ENCODE measurements around the gene FKBP11. TPM values are rescaled to one million over a fixed set of nuclear protein-coding genes. Genes with fewer than 3 reads are reported as not detected.
A peak's percentile ranks its signal among the peaks of the same experiment; 100 is the strongest.

Gene FKBP11
- total RNA-seq, 1 experiment from 2014 or later: 10.8 TPM

GRCh38 chr12:48958049-48958388 is 32.7 kb upstream of the FKBP11 start:
- DNase-seq (ENCODE audit: low read depth, low spot score): no peak
- in situ Hi-C loops (cut with HindIII; ENCODE audit: low pct_unique_long_range_greater_than_20kb, low sequenced_read_pairs): no loop called here

GRCh38 chr12:48957141-48958048 is 32.1 kb upstream of the FKBP11 start, which contains the start of gene ARF3:
Gene ARF3, minus strand, starts transcription at chr12:48957487. Its CDS starts 16,392 bp downstream, at chr12:48941095.
- peak; percentile 93 for DNase-seq (ENCODE audit: low read depth, low spot score)
- in situ Hi-C loops (cut with HindIII; ENCODE audit: low pct_unique_long_range_greater_than_20kb, low sequenced_read_pairs): no loop called here

GRCh38 chr12:48956279-48957140 is 31.2 kb upstream of the FKBP11 start:
- DNase-seq (ENCODE audit: low read depth, low spot score): peak; percentile 97
- in situ Hi-C loops (cut with HindIII; ENCODE audit: low pct_unique_long_range_greater_than_20kb, low sequenced_read_pairs): no loop called here

GRCh38 chr12:48954841-48955501 is 29.7 kb upstream of the FKBP11 start:
- in situ Hi-C loops (cut with HindIII; ENCODE audit: low pct_unique_long_range_greater_than_20kb, low sequenced_read_pairs): no loop called here
- no peak for DNase-seq (ENCODE audit: low read depth, low spot score)

GRCh38 chr12:48954061-48954460 is 28.8 kb upstream of the FKBP11 start:
- in situ Hi-C loops (cut with HindIII; ENCODE audit: low pct_unique_long_range_greater_than_20kb, low sequenced_read_pairs): no loop called here
- no peak for DNase-seq (ENCODE audit: low read depth, low spot score)

- in situ Hi-C loops (cut with HindIII; ENCODE audit: low pct_unique_long_range_greater_than_20kb, low sequenced_read_pairs): no loop called here
- no peak for DNase-seq (ENCODE audit: low read depth, low spot score)
Observed at GRCh38 chr12:48952691-48953090, 27.4 kb upstream of the FKBP11 start.

- in situ Hi-C loops (cut with HindIII; ENCODE audit: low pct_unique_long_range_greater_than_20kb, low sequenced_read_pairs): no loop called here
- DNase-seq (ENCODE audit: low read depth, low spot score): no peak
Observed at GRCh38 chr12:48947727-48948126, 22.4 kb upstream of the FKBP11 start.

- in situ Hi-C loops (cut with HindIII; ENCODE audit: low pct_unique_long_range_greater_than_20kb, low sequenced_read_pairs): no loop called here
- DNase-seq (ENCODE audit: low read depth, low spot score): no peak
Observed at GRCh38 chr12:48946943-48947342, 21.7 kb upstream of the FKBP11 start.

- DNase-seq (ENCODE audit: low read depth, low spot score): no peak
- in situ Hi-C loops (cut with HindIII; ENCODE audit: low pct_unique_long_range_greater_than_20kb, low sequenced_read_pairs): no loop called here
Observed at GRCh38 chr12:48946205-48946604, 20.9 kb upstream of the FKBP11 start.

- DNase-seq (ENCODE audit: low read depth, low spot score): no peak
- in situ Hi-C loops (cut with HindIII; ENCODE audit: low pct_unique_long_range_greater_than_20kb, low sequenced_read_pairs): no loop called here
Observed at GRCh38 chr12:48943221-48943620, 17.9 kb upstream of the FKBP11 start.

GRCh38 chr12:48940181-48940580 is 14.9 kb upstream of the FKBP11 start:
- no peak for DNase-seq (ENCODE audit: low read depth, low spot score)
- in situ Hi-C loops (cut with HindIII; ENCODE audit: low pct_unique_long_range_greater_than_20kb, low sequenced_read_pairs): no loop called here

GRCh38 chr12:48938805-48939204 is 13.5 kb upstream of the FKBP11 start:
- DNase-seq (ENCODE audit: low read depth, low spot score): no peak
- in situ Hi-C loops (cut with HindIII; ENCODE audit: low pct_unique_long_range_greater_than_20kb, low sequenced_read_pairs): no loop called here

GRCh38 chr12:48937170-48937569 is 11.9 kb upstream of the FKBP11 start:
- in situ Hi-C loops (cut with HindIII; ENCODE audit: low pct_unique_long_range_greater_than_20kb, low sequenced_read_pairs): no loop called here
- DNase-seq (ENCODE audit: low read depth, low spot score): peak; percentile 24

GRCh38 chr12:48936379-48936979 is 11.2 kb upstream of the FKBP11 start:
- DNase-seq (ENCODE audit: low read depth, low spot score): peak; percentile 76
- in situ Hi-C loops (cut with HindIII; ENCODE audit: low pct_unique_long_range_greater_than_20kb, low sequenced_read_pairs): no loop called here

- DNase-seq (ENCODE audit: low read depth, low spot score): peak; percentile 44
- in situ Hi-C loops (cut with HindIII; ENCODE audit: low pct_unique_long_range_greater_than_20kb, low sequenced_read_pairs): no loop called here
Observed at GRCh38 chr12:48934312-48934706, 9.0 kb upstream of the FKBP11 start.

- in situ Hi-C loops (cut with HindIII; ENCODE audit: low pct_unique_long_range_greater_than_20kb, low sequenced_read_pairs): no loop called here
- DNase-seq (ENCODE audit: low read depth, low spot score): no peak
Observed at GRCh38 chr12:48933664-48934311, 8.5 kb upstream of the FKBP11 start.

- in situ Hi-C loops (cut with HindIII; ENCODE audit: low pct_unique_long_range_greater_than_20kb, low sequenced_read_pairs): no loop called here
- DNase-seq (ENCODE audit: low read depth, low spot score): no peak
Observed at GRCh38 chr12:48932878-48933277, 7.6 kb upstream of the FKBP11 start.
